ENCODE results near the gene RAP1GAP. TPM values are rescaled to one million over a fixed set of nuclear protein-coding genes. Genes with fewer than 3 reads are reported as not detected.

The RAP1GAP gene
- total RNA-seq, result 10 to 100 TPM; 14.1 to 37.4 (median 28.8) TPM

- TF ChIP-seq EP300 (IDR thresholded peaks at IDR 0.05; ENCODE audit: low read depth) (no peak), POLR2A (IDR thresholded peaks at IDR 0.05) (no peak), POLR2AphosphoS5 (IDR thresholded peaks at IDR 0.05) (no peak)
- TF ChIP-seq, protein P1, sequence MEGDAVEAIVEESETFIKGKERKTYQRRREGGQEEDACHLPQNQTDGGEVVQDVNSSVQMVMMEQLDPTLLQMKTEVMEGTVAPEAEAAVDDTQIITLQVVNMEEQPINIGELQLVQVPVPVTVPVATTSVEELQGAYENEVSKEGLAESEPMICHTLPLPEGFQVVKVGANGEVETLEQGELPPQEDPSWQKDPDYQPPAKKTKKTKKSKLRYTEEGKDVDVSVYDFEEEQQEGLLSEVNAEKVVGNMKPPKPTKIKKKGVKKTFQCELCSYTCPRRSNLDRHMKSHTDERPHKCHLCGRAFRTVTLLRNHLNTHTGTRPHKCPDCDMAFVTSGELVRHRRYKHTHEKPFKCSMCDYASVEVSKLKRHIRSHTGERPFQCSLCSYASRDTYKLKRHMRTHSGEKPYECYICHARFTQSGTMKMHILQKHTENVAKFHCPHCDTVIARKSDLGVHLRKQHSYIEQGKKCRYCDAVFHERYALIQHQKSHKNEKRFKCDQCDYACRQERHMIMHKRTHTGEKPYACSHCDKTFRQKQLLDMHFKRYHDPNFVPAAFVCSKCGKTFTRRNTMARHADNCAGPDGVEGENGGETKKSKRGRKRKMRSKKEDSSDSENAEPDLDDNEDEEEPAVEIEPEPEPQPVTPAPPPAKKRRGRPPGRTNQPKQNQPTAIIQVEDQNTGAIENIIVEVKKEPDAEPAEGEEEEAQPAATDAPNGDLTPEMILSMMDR (IDR thresholded peaks at IDR 0.05), result peak in 1 of 5 experiments; percentile 4
- H3K27ac ChIP-seq, result no peak within 1 kb of the TSS
- H3K27me3 ChIP-seq, result peaks cover 58% of the 10 kb centered on the region
- intact Hi-C loops (cut with DNase I; ENCODE audit: low total_unique reads) (no loop called here), in situ Hi-C loops (cut with MboI; ENCODE audit: low pct_ligation_motif_present in 1 of 4, low pct_unique_long_range_greater_than_20kb in 1 of 4, low sequenced_read_pairs in 3 of 4) (loop anchor here in 3 of 4 donors (25.0 kb wide), 2 partner anchors 157 to 432 kb away; partner anchors contain the start of gene ALPL (in 3 of the 3))
- H3K9me3 ChIP-seq, result no peaks in the 10 kb centered on the region
- WGBS, 2 donors (ENCODE audit: low coverage in 1 of 2), result 3 to 20% methylated on average over 2 to 32 of the region's 64 CpGs
- peak; percentile 52 for DNase-seq
- no peaks in the 10 kb centered on the region for H3K36me3 ChIP-seq
- H3K4me1 ChIP-seq, result peaks cover 19 to 31% (median 25%) of the 10 kb centered on the region in 4 donors
- H3K4me3 ChIP-seq, result peak within 1 kb of the TSS in 3 of 4 donors; percentile 23 to 57 (median 28)
These were observed at the start of gene RAP1GAP for GRCh38 chr1:21669258-21670058. Gene RAP1GAP, minus strand, starts transcription at chr1:21669357. Its CDS starts 49,325 bp downstream, at chr1:21620032.

DNA sequence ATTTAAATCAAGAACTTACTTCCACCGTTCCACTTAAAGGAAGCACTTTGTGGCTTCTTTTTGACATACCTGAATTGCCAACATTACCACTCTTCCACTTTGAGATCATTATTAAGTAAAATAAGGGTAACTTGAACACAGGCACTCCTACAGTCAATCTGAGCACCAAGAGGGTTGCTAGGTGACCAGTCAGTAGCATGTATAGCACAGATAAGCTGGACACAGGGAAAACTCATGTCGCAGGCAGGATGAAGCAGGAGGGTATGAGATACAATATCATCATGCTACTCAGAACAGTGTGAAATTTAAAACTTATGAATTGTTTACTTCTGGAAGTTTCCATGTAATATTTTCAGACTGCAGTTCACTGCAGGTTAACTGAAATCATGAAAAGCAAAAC lies 47.0 kb upstream of the RAP1GAP start:
- H3K36me3 ChIP-seq, result peaks cover 0 to 64% (median 30%) of the 10 kb centered on the region in 4 donors
- no peak overlapping the region for H3K27ac ChIP-seq
- TF ChIP-seq POLR2AphosphoS5 (IDR thresholded peaks at IDR 0.05) (no peak), EP300 (IDR thresholded peaks at IDR 0.05; ENCODE audit: low read depth) (no peak), POLR2A (IDR thresholded peaks at IDR 0.05) (no peak)
- TF ChIP-seq, protein P1 (IDR thresholded peaks at IDR 0.05), result no peak
- no peak overlapping the region for H3K4me3 ChIP-seq
- no peaks in the 10 kb centered on the region for H3K27me3 ChIP-seq
- no peak for DNase-seq
- intact Hi-C loops (cut with DNase I; ENCODE audit: low total_unique reads) (no loop called here), in situ Hi-C loops (cut with MboI; ENCODE audit: low pct_ligation_motif_present in 1 of 4, low pct_unique_long_range_greater_than_20kb in 1 of 4, low sequenced_read_pairs in 3 of 4) (no loop called here)
- H3K4me1 ChIP-seq, result no peaks in the 10 kb centered on the region
- H3K9me3 ChIP-seq, result no peaks in the 10 kb centered on the region
- WGBS, 2 donors (ENCODE audit: low coverage in 1 of 2), result 81 to 89% methylated on average over 2 of the region's 2 CpGs

GRCh38 chr1:21707891-21708290 lies 38.7 kb upstream of the RAP1GAP start:
- WGBS, 2 donors (ENCODE audit: low coverage in 1 of 2), result 93 to 98% methylated on average over 4 of the region's 4 CpGs

More at GRCh38 chr1:21707891-21708290, 38.7 kb upstream of the RAP1GAP start:
- Histone ChIP-seq H3K27me3 (no peaks in the 10 kb centered on the region), H3K4me3 (no peak overlapping the region), H3K4me1 (no peaks in the 10 kb centered on the region), H3K9me3 (no peaks in the 10 kb centered on the region), H3K36me3 (peaks cover 0 to 61% (median 19%) of the 10 kb centered on the region in 4 donors), H3K27ac (no peak overlapping the region)
- intact Hi-C loops (cut with DNase I; ENCODE audit: low total_unique reads), result no loop called here
- TF ChIP-seq POLR2A (IDR thresholded peaks at IDR 0.05) (no peak), EP300 (IDR thresholded peaks at IDR 0.05; ENCODE audit: low read depth) (no peak), POLR2AphosphoS5 (IDR thresholded peaks at IDR 0.05) (no peak)
- TF ChIP-seq, protein P1 (IDR thresholded peaks at IDR 0.05), result no peak
- in situ Hi-C loops (cut with MboI; ENCODE audit: low pct_ligation_motif_present in 1 of 4, low pct_unique_long_range_greater_than_20kb in 1 of 4, low sequenced_read_pairs in 3 of 4), result no loop called here
- DNase-seq, result no peak

Data from transverse colon (tissue), 4 donors.